HG02885 (cell line): ENCODE results near the gene SCN5A.

Experiments
- ATAC-seq: cut with Tn5 transposase; IDR thresholded peaks from one replicate; pipeline ENCODE4 v1.9.1; 2021; ENCODE audit warnings: mild to moderate bottlenecking; ENCODE audit not compliant: unreplicated experiment, poor library complexity

SCN5A gene

DNA sequence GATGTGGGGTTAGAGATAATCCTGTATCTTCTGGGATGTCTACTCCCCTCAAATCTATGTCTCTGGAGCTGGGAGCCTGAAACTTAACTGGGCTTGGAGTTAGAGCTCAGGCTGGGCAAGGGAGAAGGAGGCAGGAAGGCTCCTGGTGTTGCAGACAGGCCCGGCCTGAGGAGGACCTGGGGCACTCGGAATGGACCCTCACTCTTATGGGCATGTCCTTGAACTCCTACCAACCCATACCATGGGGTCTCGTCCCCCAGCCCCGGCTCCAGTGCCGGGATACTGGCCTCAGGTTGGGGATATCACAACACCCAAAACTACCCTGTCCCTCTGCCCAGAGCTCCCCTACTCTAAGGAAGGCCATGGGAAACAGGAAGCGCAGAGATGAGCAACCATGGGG, 45.2 kb downstream of the SCN5A start:
- no peak for ATAC-seq

DNA sequence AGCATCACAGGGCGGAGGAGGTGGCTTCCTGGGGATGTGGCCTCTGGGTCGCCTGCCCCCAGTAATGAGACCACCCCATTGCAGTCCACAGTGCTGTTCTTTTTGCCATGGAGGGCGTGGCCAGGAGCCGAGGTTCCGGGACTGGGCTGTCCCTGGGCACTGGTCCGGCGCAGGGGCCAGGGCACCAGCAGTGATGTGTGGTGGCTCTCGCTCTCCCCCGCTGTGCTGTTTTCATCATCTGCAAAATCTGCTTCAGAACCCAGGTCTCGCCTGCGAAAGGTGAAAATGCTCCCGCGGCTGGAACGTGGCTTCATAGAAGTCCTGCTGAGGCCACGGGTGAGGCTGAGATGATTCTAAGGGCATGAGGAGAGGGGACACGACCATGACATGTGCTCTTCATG, 45.8 kb downstream of the SCN5A start:
- ATAC-seq: no peak

DNA sequence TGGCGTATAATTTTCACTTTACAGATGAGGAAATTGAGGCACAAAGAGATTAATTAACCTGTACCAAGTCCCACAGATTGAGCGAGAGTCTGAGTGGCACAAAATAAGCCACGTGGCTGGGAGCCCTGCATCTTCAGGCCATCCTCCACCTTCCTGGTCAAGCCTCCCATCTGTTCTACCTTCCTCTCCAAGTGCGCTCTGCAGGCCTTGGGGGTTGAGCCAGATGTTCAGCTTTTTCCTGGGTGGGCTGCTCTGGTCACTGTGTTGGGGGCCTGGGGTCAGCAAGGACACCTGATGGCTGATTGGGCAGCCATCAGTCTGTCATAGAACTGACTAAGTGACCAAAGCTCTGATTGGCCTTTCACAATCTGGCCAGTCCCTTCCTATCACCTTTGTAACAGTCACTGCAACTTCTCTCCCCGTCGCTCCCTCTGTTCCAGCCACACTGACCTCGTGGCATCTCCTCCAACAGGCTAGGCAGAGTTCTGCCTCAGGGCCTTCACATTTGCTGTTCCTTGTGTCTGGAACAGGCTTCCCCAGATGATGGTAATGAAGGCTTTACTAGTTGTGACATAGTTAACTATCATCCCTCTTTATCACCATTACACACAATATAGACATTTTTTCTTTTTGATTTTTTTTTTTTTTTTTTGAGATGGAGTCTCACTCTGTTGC, 46.8 kb downstream of the SCN5A start:
- no peak for ATAC-seq

DNA sequence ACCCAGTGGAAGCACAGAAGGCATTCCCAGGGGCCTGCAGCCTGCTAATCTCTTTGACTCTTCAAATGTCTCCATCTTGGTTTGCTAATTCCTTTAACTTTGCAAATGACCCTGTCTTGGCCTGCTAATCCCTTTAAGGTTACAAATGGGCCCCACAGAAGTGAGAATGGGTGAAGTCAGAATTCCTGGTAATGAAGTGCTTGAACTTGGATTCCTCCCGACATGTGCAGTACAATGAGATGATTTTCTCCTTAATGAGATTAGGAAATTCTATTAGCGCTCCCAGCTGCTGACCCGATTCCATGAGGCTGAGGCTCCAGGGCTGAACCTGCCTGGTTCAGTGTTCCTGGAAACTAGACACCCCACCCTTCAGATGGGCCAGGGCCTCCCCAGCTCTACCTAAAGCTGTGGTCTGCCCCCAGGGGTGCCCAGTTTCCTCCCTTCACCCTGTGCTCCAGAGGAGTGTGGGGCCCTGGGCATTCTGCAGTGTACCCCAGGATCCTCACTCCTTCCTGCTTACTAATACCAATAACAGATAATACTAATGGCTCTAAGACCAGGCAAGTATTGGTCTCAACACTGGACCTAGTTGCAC, 47.4 kb downstream of the SCN5A start:
- no peak for ATAC-seq

DNA sequence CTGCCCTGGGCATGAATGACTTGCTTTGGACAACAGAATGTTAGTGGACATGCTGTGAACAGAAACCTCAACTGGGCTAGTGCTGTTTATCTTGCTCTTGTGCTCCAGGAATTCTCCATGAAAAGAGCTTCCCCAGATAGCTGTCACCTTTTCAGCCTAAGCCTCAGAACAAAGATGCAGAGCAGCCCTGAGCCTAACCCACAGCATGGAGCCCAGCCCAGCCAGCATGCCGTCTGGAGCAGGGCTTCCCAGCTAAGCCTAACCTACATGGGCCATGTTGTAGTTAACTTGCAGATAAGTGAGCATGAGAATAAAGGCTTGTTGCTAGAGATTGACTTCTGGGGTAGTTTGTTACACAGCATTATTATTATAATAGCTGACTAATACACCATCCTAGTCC, 48.9 kb downstream of the SCN5A start:
- no peak for ATAC-seq

DNA sequence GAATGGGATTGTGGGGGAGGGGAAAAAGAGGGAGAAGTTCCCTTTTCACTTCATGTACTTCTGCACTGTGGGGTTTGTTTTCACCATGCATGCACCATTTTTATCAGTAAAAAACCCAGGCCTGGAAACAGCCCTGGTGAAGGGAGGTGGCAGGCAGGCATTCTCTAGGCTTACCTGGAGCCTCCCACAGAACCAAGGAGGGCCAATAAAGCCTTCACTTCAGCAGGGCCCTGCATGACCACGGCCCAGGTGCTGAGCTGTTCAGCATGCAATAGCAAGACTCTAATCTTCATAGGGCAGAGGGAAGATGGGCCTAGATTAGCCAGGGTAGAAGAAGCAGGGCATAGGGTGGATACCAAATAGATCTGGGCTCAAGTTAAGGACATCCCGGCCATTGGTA, 49.6 kb downstream of the SCN5A start:
- no peak for ATAC-seq

DNA sequence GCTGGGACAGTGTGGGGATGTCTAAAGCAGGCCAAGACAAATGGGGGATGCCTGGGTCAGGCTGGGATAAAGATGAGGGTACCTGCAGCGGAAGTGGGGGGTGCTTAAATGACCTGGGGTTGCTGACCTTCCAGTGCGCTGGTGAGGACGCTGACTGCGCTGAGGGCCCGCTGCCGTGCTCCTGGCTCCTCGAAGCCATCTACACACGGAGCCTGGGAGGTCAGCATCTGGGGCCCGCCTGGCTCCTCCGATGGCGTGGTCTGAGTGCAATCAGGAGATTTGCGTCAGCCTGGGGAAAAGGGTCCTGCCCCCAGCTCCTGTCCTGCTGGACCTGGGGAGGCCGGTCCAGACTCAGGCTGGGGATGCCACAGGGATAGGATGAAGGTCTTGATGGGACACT, 50.7 kb downstream of the SCN5A start:
- ATAC-seq: no peak

DNA sequence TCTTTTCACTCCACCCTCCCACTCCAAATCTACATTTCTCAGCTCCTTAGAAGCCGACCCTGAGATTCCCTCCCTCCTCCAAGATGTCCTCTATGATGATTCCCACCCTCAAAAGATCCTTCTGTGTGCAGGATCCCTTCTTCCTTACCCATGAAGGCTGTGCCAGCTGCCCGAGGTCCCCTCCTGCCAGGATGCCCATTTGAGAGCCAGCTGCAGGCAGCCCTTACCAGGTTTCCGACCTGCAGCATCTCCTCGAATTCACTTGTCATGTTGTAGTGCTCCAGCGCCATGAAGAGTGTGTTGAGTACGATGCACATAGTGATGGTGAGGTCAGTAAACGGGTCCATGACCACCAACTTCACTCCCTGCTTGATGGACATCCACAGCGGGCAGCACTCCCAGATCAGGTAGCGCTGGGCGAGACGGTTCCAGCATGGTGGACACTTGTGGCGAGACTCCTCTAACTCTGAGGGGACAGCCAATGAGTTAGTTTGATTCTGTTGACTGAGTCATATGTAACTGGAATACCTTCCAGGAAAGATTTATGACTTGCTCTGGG, 51.9 kb downstream of the SCN5A start:
- ATAC-seq: no peak

DNA sequence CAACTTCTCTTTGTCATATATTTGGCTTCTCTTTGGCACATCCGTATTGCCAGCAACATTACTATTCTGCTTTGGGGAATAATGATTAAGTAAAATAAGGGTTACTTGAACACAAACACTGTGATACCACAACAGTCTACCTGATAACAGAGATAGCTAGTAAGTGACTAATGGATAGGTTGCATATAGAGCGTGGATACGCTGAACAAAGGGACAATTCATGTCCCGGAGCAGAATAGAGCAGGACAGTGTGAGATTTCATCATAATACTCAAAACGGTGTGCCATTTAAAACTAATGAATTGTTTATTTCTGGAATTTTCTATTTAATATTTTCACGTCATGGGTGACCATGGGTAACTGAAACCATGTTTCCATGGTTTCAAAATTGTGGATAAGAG, 54.1 kb downstream of the SCN5A start:
- ATAC-seq: no peak

DNA sequence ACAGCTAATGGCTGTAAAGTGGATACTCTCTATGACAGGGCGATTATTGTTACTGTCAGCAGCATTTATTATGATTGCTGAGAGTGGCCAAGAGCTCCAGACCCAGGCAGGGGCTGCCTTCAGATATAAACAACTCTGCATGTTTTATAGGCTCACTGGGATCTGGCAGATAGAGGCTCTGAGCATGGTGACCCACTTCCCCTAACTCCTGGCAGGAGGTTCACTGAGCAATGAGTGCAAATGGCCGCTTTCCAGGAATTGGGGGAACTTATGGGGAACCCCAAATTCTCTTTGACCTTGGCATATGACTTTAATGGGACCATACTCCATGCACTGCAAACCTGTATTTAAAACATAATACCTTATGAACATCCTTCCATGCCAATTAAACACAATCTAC, 59.0 kb downstream of the SCN5A start:
- no peak for ATAC-seq

DNA sequence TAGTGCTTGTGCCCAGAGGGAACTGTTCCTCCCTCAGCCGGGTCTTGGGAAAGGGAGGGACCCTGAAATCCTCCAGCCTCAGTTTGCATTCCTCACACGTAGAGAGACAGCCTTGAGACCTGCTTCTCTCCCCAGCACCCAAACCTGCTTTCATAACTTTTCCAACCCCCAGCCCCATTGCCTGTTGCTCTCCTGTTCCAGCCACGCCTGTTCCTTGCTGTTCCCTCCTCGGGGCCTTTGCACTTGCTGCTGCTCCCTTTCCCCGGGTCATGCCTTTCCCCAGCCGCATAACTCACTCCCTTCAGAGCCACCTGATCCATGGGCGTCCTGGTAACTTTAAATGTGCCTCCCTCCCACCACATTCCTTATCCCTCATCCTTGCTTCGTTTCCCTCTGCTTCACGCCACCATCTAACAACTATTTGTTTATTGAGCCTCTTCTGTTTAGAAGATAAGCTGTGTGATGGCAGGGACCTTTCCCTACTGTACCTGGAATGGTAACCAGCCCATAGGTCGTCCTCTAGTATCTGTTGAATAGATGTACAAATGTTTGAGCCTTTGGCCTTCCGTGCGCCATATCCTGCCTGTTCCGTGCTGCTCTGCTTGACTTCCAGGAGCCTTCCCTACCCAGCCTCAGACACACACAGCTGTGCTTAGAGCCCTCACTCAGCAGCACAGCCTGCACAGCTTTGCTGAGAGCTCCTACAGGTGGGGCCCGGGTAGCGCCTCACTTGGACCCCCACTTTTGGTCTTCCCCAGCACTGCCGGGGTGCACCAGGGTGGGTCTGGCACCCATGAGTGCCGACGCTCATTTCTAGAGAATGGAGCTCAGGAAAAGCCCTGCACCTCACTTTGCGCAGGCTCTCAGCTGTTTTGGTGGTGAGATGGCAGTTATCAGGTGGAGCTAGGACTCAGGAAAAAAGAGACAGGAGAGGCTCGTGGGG, 60.2 kb downstream of the SCN5A start:
- no peak for ATAC-seq

DNA sequence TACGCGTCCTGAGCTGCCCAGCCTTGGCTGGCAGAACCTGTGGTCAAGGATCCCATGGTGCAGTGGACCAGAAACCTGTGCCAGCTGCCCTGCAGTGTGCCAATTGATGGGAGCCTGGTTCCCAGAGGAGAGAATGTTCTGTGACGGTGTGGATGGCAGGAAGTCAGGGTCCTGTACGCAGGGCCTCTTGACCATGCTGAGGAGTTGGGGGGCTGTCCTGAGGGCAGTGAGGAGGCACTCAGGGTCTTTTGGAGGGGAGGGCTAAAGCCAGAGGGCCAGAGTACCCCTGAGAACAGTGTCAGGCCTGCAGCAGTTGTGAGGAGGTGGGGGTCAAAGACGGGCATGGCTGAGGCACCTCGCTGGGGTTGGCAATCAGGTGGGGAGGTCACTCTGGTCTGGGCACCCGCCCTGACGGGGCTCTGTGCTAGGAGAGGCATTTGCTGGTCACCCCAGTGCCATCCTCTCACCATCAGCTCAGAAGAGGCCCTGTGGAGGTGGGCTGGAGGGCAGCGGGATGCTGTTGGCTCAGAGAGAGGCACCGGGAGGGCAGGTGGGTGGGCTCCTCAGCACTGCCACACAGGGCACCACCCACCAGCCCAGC, 61.0 kb downstream of the SCN5A start:
- no peak for ATAC-seq

DNA sequence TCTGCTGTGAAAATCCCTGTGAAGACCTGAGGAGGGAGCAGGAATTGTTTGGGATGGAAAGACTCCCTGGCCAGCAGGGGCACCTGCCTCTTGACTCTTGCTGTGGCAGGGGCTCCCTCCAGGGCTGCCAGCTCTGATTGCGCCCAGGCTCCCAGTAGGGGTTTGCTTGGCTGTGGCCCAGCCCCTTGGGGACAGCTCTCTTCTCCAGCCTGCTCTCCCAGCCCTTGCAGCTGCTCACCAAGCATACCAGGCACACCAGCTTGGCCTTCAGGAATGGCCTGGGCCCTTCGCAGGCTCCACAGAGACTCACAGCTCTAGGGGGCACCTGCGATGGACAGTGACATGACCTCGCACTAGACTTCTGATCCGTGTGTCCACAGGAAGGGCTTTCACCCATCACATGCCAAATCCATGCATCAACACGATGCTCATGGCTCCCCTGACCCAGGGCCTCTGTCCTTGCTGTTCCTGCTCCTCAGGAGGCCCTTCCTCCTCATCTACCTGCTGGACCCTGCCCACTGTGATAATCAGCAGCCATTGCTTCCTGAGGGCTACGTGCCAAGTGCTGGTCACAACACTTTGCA, 61.8 kb downstream of the SCN5A start:
- no peak for ATAC-seq

DNA sequence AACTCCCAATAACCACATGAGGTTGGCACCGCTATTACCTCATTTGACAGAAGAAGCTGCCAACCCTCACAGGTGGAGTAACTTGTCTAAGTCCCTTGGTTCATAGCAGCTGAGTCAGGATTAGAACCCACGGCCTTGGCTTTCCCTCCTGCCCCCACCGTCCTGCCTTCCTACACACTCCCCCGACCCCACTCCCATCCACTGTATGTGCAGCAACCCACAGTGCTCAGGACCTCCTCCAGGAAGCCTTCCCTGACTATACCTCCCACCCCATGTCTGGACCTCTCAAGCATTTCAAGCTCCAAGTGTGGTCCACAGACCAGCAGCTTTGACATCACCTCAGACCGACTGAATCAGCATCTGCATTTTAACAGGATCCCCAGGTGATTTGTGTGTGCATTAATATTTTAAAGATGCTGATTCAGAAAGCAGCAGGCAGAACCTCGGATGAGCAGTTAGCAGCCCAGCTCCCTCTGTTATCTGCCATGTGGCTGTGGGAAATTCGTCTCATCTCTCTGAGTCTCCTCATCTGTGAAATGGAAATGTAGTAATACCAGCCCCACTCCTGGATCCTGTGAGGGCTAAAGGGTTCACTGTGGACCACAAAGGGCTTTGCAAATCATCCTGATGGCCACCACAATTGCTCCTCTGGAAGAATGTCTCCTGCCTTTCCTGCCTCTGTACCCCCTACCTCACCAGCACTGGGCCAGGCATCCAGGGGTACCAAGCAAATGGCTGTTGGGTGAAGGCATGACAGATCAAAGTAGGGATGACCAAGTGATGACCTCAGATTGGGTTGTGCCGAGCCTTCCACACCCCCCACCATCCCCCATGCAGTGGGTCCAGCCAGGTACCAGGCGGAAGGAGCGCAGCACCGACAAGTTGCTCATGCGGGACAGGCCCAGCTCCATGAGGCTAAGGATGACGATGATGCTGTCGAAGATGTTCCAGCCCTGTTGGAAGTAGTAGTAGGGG, 62.7 kb downstream of the SCN5A start:
- no peak for ATAC-seq

DNA sequence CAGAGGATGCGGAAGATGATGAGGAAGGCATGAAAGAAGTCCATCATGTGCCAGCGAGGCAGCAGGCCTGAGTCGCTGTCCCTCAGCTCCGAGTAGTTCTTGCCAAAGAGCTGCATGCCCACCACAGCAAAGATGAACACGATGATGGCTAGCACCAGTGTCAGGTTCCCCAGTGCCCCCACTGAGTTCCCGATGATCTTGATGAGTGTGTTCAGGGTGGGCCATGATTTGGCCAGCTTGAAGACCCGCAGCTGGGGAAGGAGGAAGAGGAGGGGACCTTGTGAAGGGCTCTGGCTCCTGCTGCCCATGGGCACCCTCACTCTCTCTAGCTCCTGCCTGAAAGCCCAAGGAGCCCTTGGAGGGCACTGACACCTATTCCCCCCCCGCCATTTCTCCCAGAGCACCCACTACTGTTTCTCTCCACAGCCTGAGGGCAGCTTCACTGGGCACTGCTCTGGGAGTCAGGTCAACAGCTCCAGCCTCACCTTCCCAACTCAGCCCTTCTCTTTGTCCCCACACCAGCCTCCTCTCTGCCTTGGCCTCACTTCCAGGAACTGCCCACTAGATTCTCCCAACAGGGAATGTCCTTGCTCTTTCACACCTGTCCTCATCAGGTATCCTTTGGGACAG, 63.6 kb downstream of the SCN5A start:
- no peak for ATAC-seq

DNA sequence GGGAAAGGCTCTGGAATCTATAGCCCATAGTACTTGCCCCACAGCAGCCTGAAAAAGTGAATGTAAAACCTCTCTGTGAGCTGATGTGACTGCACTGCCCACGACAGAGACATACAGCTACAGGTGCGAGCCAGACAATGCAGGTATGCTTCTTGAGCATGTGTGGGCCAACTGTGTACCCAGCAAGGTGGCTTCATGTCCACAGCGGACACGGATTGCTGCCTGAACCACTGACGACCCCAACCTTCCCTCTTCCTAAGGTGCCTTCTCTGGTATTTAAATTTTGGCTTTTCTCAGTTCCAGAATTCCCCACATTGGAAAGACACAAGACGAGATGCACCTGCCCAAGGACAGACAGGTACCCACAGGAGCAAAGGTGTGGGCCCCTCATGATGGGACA, 65.8 kb downstream of the SCN5A start:
- no peak for ATAC-seq

DNA sequence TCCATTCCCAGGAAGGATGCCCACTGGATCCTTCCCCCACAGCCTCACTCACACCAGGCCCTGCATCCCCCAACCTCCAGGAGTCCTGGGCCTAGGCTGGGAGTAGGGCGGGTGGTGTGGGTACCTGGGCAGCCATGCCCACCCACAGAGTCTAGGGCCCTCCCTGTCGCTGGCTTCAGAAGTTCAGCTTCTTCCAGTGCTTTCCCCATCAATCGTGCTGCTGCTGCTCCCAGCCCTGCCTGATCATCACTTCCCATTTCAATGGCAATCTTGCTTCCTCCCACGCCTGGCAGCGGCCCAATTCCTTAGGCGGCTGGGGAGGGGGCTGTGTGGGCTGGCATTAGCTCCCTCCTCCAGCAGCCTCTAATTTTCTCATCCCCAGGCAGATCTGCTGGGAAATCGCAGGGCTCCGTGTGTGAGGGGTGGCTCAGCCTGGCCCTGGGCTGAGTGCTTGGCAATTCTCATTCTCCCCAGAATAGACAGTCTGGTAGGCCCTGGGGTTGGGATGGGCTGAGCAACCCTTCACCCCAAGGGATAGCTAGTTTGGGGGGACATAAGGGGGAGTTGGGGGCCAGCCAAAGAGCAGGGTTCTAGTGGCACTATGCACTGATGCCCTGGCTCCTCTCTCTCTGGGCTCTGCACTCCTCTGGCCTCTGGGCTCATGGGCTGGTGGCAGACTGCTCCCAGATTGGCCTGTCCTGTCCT, 66.4 kb downstream of the SCN5A start:
- no peak for ATAC-seq

DNA sequence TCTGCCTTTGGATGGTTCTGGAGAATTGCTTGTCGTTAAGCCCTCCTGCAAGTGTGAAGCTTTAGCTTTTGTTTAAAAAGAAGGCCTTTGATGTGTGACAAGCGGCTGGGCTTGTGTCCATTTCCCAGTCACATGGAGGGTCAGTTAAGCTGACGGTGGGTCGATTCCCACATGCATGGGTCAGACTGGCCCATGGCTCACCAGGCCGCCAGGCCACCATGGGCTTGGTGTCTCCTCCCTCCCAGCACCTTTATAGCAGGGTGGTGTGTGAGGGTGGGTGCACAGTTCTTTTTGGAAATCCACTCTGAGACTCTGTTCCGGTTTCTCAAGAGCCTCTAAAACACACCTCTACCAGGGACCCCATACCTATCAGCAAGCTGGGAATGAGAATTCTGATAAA, 67.2 kb downstream of the SCN5A start:
- ATAC-seq: no peak
